PC-9 (cell line): ENCODE results near the gene NRSN1. TPM values are rescaled to one million over a fixed set of nuclear protein-coding genes. Genes with fewer than 3 reads are reported as not detected.

ENCODE experiments used
- BruUV-seq: library from RNA; stranded (reverse); fragments of 400-500 nt; replicated peaks from 2 replicates; lab custom pipeline; 2021; lab: Mats Ljungman, UMichigan
- CTCF ChIA-PET: fragments of 300-600 bp; sonication (Branson Sonifier 250); formaldehyde crosslinking; loops from one replicate; lab custom pipeline; 2022; ENCODE audit warnings: antibody characterized with exemption; lab: Charles Lee
- POLR2A ChIA-PET: fragments of 300-600 bp; sonication (Branson Sonifier 250); formaldehyde crosslinking; loops from one replicate; lab custom pipeline; 2022; ENCODE audit warnings: antibody characterized with exemption; ENCODE audit not compliant: unreplicated experiment; lab: Charles Lee
- DNase-seq, 2 experiments: peaks; one replicate each; pipeline versions ENCODE4 v3.0.0 to v3.0.0-alpha.2; 2015 to 2022; ENCODE audit warnings: mixed read lengths in 1 of 2
- H2AFZ ChIP-seq: fragments of 200-600 bp; sonication (generic); 2 replicates; pipeline ENCODE4 v1.8.1; 2017; ENCODE audit warnings: antibody characterized with exemption
- H3F3A ChIP-seq: fragments of 200-600 bp; sonication (generic); 2 replicates; pipeline ENCODE4 v1.8.1; 2017; ENCODE audit warnings: antibody characterized with exemption, mild to moderate bottlenecking, low read depth; ENCODE audit not compliant: insufficient read depth
- H3K27ac ChIP-seq: fragments of 200-600 bp; sonication (generic); 2 replicates; pipeline ENCODE4 v1.6.1; 2016; ENCODE audit warnings: mixed run types
- H3K27me3 ChIP-seq: fragments of 200-600 bp; sonication (generic); 2 replicates; pipeline ENCODE4 v1.6.1; 2016; ENCODE audit warnings: low read depth, mixed run types; ENCODE audit not compliant: insufficient read depth
- H3K36me3 ChIP-seq: fragments of 200-600 bp; sonication (generic); 2 replicates; pipeline ENCODE4 v1.6.1; 2016; ENCODE audit warnings: low read depth, mixed run types
- H3K4me1 ChIP-seq: fragments of 200-600 bp; sonication (generic); replicated peaks from 2 replicates; pipeline ENCODE4 v1.6.1; 2016; ENCODE audit warnings: mixed run types; ENCODE audit not compliant: insufficient read depth
- H3K4me2 ChIP-seq: fragments of 200-600 bp; sonication (generic); 2 replicates; pipeline ENCODE4 v1.6.1; 2017; ENCODE audit warnings: mixed run types
- H3K4me3 ChIP-seq: fragments of 200-600 bp; sonication (generic); 2 replicates; pipeline ENCODE4 v1.6.1; 2016; ENCODE audit warnings: mixed run types
- H3K79me2 ChIP-seq: fragments of 200-600 bp; sonication (generic); 2 replicates; pipeline ENCODE4 v1.6.1; 2017; ENCODE audit warnings: low read depth, mixed run types
- H3K9me2 ChIP-seq: fragments of 200-600 bp; sonication (generic); 2 replicates; pipeline ENCODE4 v1.8.1; 2017; ENCODE audit warnings: mild to moderate bottlenecking; ENCODE audit not compliant: insufficient read depth
- H3K9me3 ChIP-seq: fragments of 200-600 bp; sonication (generic); 2 replicates; pipeline ENCODE4 v1.8.1; 2016; ENCODE audit warnings: low read depth; ENCODE audit not compliant: insufficient read depth
- H4K20me1 ChIP-seq: fragments of 200-600 bp; sonication (generic); 2 replicates; pipeline ENCODE4 v1.8.1; 2017; ENCODE audit not compliant: insufficient read depth
- CTCF ChIP-seq: fragments of 200-600 bp; sonication (generic); conservative IDR thresholded peaks from 2 replicates; pipeline ENCODE4 v1.6.1; 2017; ENCODE audit warnings: mixed run types, antibody characterized with exemption, mild to moderate bottlenecking, moderate library complexity
- EZH2 ChIP-seq: fragments of 200-600 bp; sonication (generic); IDR thresholded peaks from 2 replicates; pipeline ENCODE4 v1.8.0; 2017; ENCODE audit warnings: antibody characterized with exemption, low read depth
- intact Hi-C: fragments of 100-400 bp; cut with micrococcal nuclease; formaldehyde crosslinking; loops from one replicate; pipeline ENCODE4 v1.10.0; 2022; ENCODE audit not compliant: unreplicated experiment
- total RNA-seq: library from RNA; stranded (reverse); gene quantifications from 2 replicates; pipeline ENCODE4 v1.2.3, GENCODE V29; 2021

Gene NRSN1
- total RNA-seq, 1 experiment from 2014 or later: not detected

DNA sequence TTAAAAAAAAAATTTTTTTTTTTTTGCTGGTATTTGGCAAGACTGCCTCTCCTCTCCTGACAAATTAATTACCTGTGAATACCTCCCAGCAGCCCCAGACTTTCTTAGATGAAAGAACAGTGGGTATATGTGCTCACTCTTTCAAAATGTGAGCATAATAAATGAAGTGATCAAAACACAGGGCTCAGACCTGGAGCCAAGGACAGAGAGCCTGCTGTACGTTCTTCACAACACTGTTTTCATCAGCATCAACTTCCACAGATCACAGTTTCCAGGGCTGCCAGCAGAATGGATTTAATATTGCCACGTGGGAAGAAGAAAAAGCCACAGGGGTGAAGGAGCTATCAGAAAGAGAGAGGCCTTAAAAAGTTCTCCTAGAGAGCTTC, 25.3 kb upstream of the NRSN1 start:
- Histone ChIP-seq H3K4me3 (no peak overlapping the region), H3K27ac (no peak overlapping the region), H3K9me2 (no peaks in the 10 kb centered on the region), H4K20me1 (no peaks in the 10 kb centered on the region), H2AFZ (no peak overlapping the region), H3F3A (no peaks in the 10 kb centered on the region), H3K9me3 (no peaks in the 10 kb centered on the region), H3K4me1 (no peaks in the 10 kb centered on the region), H3K36me3 (no peaks in the 10 kb centered on the region), H3K4me2 (no peak overlapping the region), H3K27me3 (peaks cover 11% of the 10 kb centered on the region; the same call in 1 of the 2 replicates), H3K79me2 (no peaks in the 10 kb centered on the region)
- ChIA-PET POLR2A (no interaction called here), CTCF (no interaction called here)
- TF ChIP-seq CTCF (no peak), EZH2 (no peak)
- intact Hi-C loops: no loop called here
- no peak for DNase-seq
- no TSS peak for BruUV-seq

DNA sequence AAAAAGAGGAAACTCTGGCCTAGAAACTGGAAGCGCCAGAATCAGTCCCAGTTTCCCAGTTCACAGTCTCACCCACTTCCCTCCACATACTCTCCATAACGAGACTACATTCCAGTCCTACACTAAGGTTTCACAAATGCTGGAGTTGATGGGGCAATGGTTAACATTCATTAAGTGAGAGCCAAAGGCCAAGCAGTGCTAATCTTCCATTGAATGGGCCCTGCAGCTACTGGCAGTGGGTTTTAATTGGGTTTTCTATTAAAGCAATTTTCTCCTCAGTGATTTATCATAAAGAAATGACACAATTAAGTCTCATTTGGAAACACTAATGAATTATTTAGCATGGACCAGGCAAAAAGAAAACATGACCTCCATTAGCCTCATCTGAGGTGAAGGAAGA, 20.8 kb upstream of the NRSN1 start:
- Histone ChIP-seq H3K4me1 (no peaks in the 10 kb centered on the region), H3K79me2 (no peaks in the 10 kb centered on the region), H4K20me1 (no peaks in the 10 kb centered on the region), H3K27me3 (peaks cover 7% of the 10 kb centered on the region; the same call in 1 of the 2 replicates), H3K27ac (no peak overlapping the region), H2AFZ (no peak overlapping the region), H3K4me3 (no peak overlapping the region), H3K9me2 (no peaks in the 10 kb centered on the region), H3K36me3 (no peaks in the 10 kb centered on the region), H3K9me3 (no peaks in the 10 kb centered on the region), H3F3A (no peaks in the 10 kb centered on the region), H3K4me2 (no peak overlapping the region)
- no peak for TF ChIP-seq CTCF
- no peak for TF ChIP-seq EZH2
- no peak for DNase-seq
- CTCF ChIA-PET: no interaction called here
- intact Hi-C loops: no loop called here
- POLR2A ChIA-PET: no interaction called here
- BruUV-seq: no TSS peak

DNA sequence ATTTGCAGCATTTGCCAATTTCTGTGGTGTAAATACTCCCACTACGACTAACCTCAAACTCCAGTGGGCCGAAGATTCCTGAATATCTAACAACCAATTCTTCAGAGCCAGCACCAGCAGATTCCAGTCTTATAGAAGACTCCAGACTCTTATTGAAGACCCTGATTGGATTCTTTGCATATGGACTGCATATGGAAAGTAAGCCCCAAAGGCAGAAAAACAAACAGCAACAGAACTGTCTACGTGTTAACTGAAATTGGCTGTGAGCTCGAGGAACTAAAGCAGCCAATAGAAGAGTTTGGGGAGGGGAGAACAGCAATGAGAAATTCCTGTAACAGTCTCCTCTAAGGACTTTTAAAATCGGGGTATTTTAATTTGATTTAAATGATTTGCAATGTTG, 19.7 kb upstream of the NRSN1 start:
- no peak overlapping the region for H3K4me2 ChIP-seq
- peaks cover 6% of the 10 kb centered on the region; the same call in 1 of the 2 replicates for H3K27me3 ChIP-seq
- CTCF ChIA-PET: no interaction called here
- no peaks in the 10 kb centered on the region for H4K20me1 ChIP-seq
- POLR2A ChIA-PET: no interaction called here
- no peak overlapping the region for H3K4me3 ChIP-seq
- H3K27ac ChIP-seq: no peak overlapping the region
- H3K9me3 ChIP-seq: no peaks in the 10 kb centered on the region
- H3K79me2 ChIP-seq: no peaks in the 10 kb centered on the region
- no peak overlapping the region for H2AFZ ChIP-seq
- H3K4me1 ChIP-seq: no peaks in the 10 kb centered on the region
- H3K9me2 ChIP-seq: no peaks in the 10 kb centered on the region
- no TSS peak for BruUV-seq
- no peaks in the 10 kb centered on the region for H3F3A ChIP-seq
- H3K36me3 ChIP-seq: no peaks in the 10 kb centered on the region
- no peak for DNase-seq
- intact Hi-C loops: no loop called here
- TF ChIP-seq CTCF (no peak), EZH2 (no peak)
